GM12891 (cell line): Measurements from ENCODE around the gene EFNA4.
"Not testable (repeated sequence)": the region's sequence is repeated elsewhere in the genome, so short reads cannot be mapped to it uniquely, and the experiment has no call there.

ENCODE experiments used
- POLR2AphosphoS5 ChIP-seq: IDR thresholded peaks from 2 replicates; pipeline ENCODE4 v1.6.1; 2011; ENCODE audit warnings: low read depth, low read length, control low read depth
- POU2F2 ChIP-seq: IDR thresholded peaks from 2 replicates; pipeline ENCODE4 v1.6.1; 2011; ENCODE audit warnings: low read depth, mild to moderate bottlenecking, control low read depth, low read length, moderate library complexity
- TAF1 ChIP-seq: IDR thresholded peaks from 2 replicates; pipeline ENCODE4 v1.6.1; 2011; ENCODE audit warnings: low read depth, low read length, control low read depth

DNA sequence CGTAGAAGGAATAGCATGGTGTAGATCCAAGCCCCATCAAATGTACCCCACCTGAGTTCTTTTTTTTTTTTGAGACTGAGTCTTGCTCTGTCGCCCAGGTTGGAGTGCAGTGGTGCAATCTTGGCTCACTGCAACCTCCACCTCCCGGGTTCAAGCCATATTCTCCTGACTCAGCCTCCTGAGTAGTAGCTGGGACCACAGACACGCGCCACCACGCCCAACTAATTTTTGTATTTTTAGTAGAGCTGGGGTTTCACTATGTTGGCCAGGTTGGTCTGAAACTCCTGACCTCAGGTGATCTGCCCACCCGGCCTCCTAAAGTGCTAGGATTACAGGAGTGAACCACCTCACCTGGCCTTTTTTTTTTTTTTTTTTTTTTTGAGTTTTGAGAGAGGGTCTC is 54.5 kb downstream of the EFNA4 start:
- TF ChIP-seq POU2F2, POLR2AphosphoS5, TAF1: not testable (repeated sequence)
